Vagina (tissue), 2 donors: ENCODE results near the gene NDNF.

Experiments
- POLR2A ChIP-seq, 2 donors: fragments of 450-650 bp; IDR thresholded peaks; one replicate each; pipeline ENCODE4 v1.6.1; 2017; ENCODE audit warnings: antibody characterized with exemption in 2 of 2, mild to moderate bottlenecking in 2 of 2, moderate library complexity in 2 of 2
- TF ChIP-seq, protein P1 (sequence below), 3 experiments: fragments of 450-650 bp in 2 of 3; fragments of 200-600 bp in 1 of 3; sonication (generic) in 1 of 3; IDR thresholded peaks; one replicate each; pipeline ENCODE4 v1.5.1; 2017 to 2019; ENCODE audit warnings: antibody characterized with exemption in 3 of 3, mild to moderate bottlenecking in 2 of 3, moderate library complexity in 2 of 3

DNA sequence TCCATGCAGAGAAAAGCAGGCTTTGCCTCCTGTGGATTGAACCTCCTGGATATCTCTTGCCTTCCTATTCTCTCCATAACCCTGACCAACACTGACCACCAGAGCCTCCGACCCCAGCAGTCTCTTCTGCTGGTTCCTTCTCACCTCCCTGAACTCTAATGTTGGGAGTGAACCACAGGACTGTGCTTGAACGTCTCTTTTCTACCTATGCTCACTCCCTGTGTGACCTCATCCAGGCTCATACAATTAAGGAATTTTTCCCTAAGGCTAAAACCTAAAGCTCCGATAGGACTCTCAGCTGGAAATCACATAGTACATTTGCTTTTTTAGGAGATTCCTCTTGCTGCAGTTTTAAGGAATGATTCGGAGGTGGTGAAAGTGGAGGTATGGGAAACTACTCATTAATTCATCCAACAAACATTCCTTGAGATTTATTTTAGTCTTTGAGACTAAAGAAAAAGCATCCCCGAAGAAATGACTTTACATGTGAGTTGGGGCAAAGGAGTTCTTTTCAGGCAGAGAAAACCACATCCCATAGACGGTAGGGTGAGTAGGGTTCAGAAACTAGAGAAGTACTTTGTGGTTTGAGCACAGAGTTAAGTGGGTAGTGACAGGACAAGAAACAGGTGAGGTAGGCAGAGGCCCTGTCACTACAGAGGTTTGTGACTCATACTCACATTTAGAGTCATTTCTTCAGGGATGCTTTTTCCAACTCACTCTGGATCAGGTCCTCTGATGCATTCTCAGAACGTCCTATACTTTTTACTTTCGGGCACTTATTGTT lies 30.8 kb downstream of the NDNF start:
- TF ChIP-seq POLR2A (IDR thresholded peaks at IDR 0.05), result no peak
- TF ChIP-seq, protein P1, sequence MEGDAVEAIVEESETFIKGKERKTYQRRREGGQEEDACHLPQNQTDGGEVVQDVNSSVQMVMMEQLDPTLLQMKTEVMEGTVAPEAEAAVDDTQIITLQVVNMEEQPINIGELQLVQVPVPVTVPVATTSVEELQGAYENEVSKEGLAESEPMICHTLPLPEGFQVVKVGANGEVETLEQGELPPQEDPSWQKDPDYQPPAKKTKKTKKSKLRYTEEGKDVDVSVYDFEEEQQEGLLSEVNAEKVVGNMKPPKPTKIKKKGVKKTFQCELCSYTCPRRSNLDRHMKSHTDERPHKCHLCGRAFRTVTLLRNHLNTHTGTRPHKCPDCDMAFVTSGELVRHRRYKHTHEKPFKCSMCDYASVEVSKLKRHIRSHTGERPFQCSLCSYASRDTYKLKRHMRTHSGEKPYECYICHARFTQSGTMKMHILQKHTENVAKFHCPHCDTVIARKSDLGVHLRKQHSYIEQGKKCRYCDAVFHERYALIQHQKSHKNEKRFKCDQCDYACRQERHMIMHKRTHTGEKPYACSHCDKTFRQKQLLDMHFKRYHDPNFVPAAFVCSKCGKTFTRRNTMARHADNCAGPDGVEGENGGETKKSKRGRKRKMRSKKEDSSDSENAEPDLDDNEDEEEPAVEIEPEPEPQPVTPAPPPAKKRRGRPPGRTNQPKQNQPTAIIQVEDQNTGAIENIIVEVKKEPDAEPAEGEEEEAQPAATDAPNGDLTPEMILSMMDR (IDR thresholded peaks at IDR 0.05), result no peak
